GM04503 (cell line): ENCODE data around the gene SMOC2.
"Not testable (repeated sequence)": the region's sequence is repeated elsewhere in the genome, so short reads cannot be mapped to it uniquely, and the experiment has no call there.

Experiments
- DNase-seq: peaks from one replicate; pipeline ENCODE4 v3.0.0-alpha.2; 2012; ENCODE audit warnings: low read depth

Gene SMOC2

DNA sequence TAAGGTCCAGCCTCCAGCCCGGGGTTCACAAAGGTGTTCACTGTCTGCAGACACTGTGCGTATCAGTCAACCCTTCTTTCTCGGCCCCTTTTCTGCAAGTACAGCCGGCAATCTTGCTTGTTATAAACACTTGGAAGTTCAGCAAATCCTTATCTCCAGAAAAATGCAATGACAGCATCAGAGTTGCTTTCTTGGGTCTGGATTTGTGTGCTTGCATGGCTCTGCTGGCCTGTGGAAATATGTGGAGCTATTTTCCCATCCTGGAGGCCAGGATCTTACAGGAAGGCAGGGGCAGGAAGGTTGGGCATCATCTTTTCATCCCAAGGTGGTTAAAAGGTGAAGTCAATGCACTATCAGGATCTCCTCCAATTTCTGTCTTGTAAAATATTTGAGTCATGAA, 100.3 kb downstream of the SMOC2 start:
- DNase-seq, result no peak

DNA sequence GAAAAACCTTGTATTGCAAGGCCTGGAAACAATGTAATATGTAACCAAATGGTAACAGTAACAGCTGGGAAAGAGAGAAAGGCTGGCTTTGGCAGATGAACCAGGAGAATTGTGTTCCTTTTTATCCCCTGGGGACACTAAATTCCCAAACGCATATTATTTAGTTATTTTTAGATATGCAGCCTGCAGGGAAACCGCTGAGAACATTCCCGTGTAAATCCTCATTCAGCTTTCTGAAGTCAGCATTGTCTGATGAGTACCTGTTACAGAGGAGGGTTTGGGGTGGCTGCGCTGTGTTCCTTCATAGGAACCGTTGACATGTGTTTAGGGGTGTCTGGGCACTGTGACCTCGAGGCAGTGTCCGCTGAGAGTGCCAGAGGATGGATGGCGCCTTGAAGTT, 101.3 kb downstream of the SMOC2 start:
- DNase-seq, result no peak

DNA sequence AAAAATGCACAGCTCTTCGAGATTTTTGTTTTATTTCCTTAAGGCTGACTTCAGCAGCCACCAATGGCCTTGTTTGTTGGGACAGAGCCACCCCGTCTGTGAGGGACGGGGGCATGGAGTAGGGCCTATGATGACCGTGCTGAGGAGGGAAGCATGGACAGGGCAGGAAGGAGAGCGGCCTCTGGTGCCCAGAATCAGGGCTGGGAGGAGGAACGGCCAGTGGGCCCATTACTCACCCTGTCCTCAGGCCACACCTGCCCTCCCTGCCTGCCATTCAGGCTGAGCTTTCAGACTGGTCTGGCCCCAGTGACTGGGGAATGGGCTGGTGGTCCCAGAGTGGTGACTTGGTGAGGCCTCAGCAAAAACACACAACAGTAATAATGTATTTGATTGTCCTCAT, 104.4 kb downstream of the SMOC2 start:
- no peak for DNase-seq

DNA sequence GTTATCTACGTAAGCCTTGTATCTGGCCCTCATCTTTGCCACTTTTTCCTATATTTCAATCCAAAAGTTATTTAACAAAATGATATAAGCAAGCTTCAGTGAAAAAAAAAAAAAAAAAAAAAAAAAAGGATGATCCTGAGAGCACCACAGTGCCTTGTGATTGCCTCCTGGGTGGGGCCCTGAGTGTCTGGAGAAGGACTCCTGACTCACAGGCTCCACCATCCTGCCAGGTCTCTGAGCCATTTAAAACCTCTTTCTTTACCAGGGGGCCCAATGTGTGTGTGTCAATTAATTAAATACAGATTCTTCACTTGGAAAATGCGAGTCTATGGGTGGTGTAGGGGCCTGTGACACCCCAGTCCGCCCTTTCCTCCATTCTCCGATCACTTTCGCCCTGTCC, 105.2 kb downstream of the SMOC2 start:
- DNase-seq, result no peak

DNA sequence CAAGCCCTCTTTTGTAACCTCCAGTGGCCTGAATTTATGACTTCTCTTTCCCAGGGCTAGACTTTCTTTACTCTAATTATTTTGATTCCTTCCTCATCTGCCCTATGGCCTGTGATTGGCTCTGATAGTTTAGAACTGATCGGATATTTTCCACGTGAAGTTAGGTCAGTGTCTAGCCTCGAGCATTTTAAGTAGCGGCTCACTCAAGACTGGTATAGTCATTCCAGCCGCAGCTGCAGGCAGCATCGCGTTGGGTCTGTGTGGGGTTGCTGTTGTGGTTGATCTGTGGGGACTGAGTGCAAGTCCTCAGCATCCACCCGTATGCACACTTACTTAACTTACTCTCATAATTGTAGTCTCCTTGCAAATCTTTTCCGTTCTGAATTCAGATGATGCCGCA, 105.7 kb downstream of the SMOC2 start:
- no peak for DNase-seq

DNA sequence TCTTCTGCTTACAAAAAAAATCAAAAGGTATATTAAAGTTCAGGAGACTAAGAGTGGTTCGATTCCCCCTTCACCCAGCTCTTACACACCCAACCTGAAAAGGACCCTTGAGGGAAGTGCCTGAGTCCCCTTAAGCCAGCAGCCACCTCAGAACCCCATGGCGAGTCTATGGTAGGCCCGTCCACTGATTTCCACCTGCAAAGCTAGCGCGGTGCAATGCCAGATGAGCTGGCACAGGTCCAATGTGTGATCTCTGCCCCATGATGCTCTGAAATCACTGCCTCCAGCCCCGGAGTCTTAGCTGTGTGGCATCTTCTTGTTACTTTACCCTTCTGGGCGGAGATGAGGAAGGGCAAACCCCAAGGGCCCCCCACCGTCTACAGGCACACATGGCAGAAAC, 109.3 kb downstream of the SMOC2 start:
- DNase-seq, result no peak

DNA sequence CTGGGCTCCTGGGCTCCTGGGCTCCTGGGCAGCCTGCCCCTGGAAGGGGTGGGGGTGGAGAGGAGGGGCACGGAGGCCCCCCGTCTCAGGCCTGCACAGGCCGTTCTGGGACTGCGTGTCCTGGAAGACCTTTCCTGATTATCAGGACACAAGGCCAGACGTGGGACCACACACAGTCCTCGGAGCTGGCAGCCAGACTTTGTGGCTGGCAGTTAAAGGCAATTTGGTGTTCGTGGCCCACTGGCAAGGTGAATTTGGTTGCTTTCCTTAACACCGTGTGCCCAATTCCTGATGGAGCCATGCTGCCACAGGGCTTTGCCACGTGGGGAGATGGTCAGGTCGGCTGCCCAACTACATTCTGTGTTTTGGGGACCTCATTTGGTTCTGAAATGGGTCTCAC, 113.5 kb downstream of the SMOC2 start:
- no peak for DNase-seq

DNA sequence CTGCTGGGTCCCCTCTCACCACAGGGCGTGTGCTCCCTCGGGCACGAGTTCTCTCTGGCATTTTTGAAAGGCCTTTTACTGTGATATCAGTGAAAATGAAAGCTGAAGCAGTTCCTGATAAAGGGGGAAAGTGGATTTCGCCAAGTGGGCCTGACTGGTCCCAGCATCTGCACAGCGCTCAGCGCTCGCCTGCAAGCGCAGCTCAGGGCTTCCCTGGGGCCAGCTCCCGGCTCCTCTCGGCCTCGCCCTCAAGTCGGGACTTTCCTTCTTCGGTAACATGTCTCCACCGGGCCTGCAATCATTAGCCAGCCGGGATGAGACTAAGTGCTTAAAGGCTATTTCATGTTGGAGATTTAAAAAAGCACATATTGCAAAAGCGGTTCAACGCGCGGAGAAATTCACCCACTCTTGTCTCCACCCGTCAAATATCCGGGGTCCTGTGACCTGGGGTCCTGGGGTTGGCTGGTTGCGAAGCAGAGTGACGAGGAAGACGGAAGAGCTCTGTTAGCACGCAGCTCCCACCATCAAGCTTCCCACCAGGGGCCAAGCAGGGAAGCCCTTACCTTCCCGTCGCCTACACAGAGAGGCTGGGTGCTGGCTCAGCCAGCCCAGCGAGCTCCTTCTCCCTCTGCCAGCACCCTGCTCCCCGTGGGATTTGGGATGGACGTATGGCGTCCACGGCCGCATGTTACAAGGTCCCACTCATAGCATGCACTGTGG, 114.1 kb downstream of the SMOC2 start:
- no peak for DNase-seq

DNA sequence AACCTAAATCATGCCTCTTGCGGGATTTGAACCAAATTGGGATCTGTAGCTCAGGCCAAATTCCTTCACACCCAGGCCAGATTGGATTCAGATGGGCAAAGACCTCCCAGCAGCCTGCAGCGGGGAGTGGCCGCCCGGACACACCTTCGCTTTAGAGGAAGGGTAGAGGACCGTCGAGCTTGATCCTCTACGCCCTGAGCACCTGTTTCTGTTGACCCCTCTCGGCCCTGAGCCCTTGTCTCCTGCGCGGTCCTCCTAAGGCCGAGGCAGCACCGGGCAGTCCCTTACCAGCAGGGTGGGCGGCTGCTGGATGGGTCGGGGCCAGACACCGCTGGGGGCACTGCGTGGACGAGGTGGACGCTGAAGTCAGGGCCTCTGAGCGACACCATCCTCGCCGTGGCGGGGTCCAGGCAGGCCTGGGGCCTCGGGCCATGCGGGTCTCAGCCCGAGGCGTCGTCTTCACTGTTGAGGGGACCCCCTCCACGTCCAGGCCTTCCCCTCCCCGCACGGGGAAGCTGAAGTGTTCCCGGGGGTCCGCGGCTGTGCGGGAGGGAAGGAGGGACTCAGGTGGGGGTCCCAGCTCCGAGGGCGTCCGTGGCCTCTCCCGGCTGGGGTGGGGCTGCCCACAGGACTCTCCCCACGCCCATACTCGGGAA, 114.8 kb downstream of the SMOC2 start:
- no peak for DNase-seq

DNA sequence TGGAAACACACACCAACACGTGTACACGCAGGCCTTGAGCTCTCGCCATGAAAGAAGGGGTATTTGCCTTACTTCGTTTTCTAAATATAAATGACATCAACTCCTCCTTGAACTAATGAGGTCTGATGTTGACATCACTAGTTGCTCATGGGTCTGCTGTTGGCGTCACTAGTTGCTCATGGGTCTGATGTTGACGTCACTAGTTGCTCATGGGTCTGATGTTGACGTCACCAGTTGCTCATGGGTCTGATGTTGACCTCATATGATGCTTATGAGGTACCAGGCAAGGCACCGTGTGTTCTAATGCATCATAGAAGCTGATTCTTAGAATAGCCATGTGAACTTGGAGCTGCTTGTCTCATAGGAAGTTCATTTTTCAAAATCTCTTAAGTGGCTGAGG, 116.5 kb downstream of the SMOC2 start:
- no peak for DNase-seq

DNA sequence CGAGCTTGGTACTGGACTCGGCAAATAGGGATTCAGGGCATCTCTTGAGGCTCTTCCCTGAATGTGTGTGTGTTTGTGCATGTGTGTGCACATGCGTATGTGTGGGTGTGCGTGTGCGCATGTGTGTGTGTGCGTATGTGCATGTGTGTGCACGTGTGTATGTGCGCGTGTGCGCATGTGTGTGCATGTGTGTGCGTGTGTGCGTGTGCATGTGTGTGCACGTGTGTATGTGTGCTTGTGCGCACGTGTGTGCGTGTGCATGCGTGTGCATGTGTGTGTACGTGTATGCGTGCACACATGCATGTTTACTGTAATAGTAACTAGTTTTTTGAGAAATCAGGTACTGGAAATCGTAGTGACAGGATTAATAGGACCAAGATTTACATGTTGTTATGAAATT, 117.7 kb downstream of the SMOC2 start:
- no peak for DNase-seq

DNA sequence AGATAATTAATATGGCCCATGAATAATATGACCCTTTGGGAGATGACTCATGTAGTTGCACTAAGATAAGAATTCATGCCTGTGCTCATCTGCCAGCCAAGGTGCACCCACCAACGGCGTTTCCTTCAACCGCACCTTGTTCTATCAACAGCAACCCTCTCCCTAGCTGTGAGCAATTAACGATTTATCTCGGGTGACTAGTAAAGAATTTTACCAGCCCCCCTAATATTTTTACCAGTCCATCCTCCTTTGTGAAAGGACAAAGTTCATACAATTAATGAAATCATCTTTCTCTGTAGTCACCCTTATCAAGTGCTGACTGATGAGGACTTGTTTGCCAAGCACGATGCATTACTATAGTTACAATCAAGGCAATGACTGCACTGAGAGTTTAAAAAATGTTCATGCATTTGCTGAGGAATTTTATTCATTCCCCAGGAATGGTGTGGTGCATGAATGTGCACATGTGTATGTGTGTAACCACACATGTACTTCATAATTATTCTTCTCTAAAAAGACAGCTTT, 118.7 kb downstream of the SMOC2 start:
- no peak for DNase-seq

DNA sequence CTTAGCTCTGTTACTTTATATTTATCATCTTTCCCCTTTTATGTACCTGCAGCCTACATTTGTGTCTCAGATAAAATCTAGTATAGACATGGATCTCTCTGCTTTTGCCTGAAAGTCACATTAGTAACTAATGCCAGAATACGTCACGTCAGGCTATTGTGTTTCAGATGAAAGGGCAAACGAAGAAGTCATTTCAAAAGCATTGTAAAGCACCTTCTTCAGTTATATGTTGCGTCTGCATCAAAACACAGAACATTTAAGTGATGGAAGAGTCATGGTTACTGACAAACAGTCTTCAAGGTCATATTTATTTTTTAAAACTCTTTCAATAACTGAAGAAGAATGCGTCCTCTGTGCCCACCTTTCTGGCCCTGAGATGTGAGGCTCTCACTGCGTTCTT, 119.1 kb downstream of the SMOC2 start:
- DNase-seq, result no peak

DNA sequence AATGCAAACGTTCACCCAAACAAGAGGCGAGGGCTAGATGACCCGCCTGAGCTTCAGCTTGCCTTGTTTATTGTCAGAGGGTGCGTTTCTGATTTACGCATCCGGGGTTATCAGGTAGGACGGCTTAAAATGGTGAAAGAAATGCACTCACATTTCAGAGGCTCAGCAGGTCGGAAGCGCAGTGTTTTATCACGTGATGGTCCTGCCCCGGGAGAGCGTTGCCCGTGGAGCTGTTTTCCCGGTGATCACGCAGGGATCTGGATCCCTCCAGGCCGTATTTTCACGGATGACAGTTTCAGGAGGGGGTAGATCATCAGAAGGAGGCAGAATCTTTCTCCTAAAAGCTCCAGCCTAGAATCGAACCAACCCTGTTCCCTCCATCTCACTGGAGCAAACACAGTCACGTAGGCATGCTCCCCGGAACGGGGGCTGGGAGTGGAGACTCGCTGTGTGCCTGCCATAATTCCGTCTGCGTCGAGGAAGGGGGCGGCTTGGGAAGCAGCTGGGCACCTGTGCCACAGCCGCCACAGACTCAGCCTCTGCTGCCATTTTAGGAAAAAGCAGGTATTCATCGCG, 121.7 kb downstream of the SMOC2 start:
- no peak for DNase-seq

DNA sequence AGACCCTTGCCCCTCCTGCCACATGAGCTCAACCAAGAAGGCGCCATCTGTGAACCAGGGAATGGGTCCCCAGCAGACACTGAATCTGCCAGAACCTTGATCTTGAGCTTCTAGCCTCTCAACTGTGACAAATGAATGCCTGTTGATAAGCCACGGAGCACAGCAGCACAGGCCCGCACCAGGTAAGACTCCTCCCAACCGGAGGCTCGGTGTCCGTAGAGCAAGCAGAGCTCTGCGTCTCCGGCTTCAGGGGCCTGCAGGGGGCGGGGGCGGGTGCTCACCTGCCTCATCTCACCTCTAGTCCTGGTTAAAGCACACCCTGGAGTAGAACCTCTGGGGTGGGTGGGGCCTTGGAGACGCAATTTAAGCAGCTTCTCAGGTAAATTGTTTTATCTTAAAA, 122.7 kb downstream of the SMOC2 start:
- DNase-seq, result no peak

DNA sequence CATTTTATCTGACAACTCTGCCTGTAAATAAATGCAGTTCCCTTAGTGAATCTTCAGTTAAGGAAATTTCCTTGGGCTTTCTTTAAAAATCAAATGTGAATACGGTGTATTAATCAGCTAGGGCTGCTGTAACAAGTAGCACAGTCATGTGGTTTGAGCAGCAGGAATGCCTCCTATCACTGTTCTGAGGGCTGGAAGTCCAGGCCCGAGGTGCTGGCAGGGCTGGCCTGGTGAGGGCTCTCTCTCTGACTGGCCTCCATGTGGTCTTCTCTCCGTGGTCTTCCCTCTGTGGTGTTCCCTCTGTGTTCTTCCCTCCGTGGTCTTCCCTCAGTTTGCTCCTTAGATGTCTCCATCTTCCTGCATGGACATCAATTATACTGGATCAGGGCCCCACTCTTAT, 124.1 kb downstream of the SMOC2 start:
- no peak for DNase-seq

DNA sequence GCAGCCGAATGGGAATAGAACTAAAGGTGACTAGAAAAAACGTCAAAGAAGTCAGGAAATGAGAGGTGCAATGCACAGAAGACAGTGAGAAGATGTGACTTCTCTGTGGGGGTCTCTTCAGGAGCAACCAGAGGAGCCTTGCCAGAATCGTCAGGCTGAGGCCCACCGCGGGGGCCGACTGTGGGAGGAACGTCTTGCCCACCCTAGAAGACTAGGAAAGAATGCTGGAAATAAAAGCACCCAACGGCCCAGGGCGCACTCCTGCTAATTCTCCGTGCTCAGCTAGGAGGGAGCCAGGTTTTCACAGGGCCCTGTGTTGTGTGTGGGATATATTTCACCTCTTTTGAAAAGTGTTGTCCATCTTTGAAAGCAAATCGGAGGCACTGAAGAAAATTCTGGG, 129.2 kb downstream of the SMOC2 start:
- no peak for DNase-seq

DNA sequence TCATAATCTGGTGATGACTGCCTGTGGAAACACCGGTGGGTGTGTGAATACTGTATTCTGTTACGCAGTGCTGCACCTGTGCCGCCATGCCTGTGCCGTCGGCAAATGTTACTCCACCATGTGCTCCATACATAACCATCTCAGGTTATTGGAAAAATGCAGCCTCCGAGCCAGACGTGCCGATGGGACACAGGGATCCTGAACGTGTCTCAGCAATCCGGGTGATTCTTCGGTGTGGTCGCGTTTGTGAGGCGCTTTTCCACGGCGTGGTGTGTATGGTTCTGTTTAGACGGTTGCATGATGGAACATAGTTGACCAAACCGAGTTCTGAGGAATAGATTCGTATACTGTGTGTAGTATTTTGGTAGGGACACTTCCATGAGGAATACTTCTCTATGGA, 130.3 kb downstream of the SMOC2 start:
- no peak for DNase-seq

DNA sequence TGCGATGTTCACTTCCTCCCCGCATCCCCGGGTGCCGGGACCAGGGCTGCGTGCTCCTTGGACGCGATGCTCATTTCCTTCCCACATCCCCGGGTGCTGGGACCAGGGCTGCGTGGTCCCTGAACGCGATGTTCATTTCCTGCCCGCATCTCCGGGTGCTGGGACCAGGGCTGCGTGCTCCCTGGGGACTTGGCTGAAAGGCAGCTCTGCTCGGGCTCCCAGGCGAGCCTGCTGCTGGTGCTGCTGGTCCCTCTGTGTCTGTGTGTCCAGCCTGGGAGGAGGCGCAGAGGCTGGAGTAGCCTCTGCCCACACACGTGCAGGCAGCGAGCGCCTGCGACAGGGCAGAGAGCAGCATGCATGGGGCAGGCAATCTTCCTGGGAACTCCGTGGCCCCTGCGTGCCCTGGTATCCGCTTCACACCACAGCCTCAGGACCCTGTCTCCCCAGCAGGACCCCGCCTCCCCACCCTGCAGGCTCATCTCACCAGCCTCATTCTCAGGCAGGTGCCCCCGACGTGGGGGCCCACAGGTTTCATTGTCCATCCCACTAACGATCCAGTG, 132.4 kb downstream of the SMOC2 start:
- not testable (repeated sequence) for DNase-seq

DNA sequence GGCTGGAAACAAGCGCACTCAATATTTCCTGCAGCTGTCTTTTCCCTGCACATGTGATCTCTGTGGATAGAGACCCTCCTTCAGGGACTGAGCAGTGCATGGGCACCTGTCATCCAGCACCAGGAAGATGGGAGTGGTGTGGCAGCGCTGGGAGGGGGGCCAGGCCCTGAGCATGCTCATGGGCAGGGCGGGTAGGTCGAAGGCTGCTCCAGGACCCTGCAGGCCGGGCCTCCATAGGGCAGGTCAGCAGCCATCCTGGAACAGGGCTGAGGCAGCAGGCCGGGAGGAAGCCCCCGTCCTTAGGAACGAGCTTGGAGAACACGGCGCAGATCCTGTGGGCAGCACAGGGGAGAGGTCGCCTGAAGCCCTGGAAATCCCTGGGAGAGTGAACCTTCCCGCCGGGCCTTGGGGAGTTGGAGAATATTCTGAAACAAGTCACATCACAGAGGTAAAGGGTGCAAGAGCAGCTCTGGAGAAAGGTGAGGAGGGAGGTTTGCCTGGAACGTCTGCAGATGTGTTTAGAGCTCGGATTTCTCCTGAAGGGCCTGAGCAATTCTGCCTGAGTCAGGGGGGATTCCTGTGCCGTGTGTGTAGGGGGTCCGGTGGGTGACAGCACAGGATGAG, 133.2 kb downstream of the SMOC2 start:
- no peak for DNase-seq

DNA sequence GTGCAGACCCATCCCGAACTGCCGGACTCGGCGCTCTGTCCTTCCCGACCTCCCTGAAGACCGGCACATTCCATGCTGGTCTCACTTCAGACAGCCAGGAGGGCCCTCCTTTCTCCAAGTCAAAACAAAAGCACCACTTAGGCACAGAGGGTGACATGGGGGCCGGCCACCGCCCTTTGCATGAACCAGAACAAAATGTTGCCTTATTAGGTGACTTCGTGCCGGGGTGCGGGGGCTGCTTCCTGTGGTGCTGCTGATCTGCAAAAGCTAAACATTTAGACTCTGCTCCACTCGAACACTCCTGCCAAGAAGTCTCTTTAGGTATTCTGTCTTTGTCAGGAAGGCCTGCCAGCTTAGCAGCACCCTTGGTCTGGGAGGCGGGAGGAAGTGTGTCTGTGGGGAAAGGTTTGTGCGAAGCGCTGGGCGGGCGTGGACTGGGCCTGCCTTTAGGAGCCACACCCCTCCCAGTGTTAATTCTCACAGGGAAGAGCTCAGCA, 133.8 kb downstream of the SMOC2 start:
- no peak for DNase-seq

DNA sequence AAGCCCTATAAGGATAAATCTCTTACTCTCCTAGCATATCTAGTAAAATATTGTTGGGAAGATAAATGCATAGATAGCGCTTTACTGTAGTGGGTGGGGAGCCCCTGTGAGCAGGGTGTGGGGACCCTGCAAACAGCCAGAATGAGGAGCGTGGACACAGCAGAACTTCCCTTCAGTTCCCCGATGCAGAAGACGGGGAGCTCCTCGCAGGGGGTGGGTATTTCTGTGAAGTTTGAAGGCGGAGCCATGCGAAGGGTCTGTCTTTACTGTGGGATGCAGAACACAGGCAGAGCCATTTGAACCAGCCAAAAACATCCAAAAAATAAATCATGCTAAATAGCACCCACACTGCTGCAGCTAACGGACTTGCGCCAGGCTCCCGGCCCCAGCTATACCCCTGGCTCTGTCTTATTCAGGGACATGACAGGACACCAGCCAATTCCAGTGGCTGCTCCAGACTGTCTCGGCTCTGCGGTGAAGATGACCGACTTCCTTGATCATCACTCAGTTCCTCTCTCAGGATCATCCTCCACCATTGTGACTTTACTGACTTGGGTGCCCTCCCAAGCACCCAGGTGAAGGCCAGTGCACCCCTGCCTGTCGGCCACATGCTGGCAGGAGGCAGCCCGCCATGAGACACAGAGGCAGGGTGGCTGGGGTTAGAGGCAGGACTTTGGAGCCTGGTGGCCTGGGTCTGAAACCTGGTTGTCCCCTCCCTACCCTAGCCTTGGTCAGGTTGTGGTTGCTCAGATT, 134.5 kb downstream of the SMOC2 start:
- DNase-seq, result no peak
